Measurements from ENCODE around the gene FSTL5. TPM values are rescaled to one million over a fixed set of nuclear protein-coding genes. Genes with fewer than 3 reads are reported as not detected.

FSTL5 gene
- total RNA-seq, 2 donors from 2014 or later = not detected

- Histone ChIP-seq H3K27ac (no peak overlapping the region), H3K4me3 (no peak overlapping the region), H3K4me1 (ENCODE audit: control insufficient read depth in 1 of 2, low read depth in 2 of 2) (no peaks in the 10 kb centered on the region), H3K9me3 (no peaks in the 10 kb centered on the region), H3K27me3 (replicated peaks; ENCODE audit: insufficient read depth) (no peaks in the 10 kb centered on the region), H3K36me3 (no peaks in the 10 kb centered on the region)
- ATAC-seq (ENCODE audit: insufficient number of reproducible peaks, low FRiP score, low read depth) = no peak
- no peak for DNase-seq (ENCODE audit: low spot score)
- no peak for TF ChIP-seq CTCF (IDR thresholded peaks at IDR 0.05)
These were observed 633.1 kb downstream of the FSTL5 start for GRCh38 chr4:161530710-161531109.

GRCh38 chr4:161525121-161525520 lies 638.7 kb downstream of the FSTL5 start:
- Histone ChIP-seq H3K36me3 (no peaks in the 10 kb centered on the region), H3K27ac (no peak overlapping the region), H3K4me3 (no peak overlapping the region), H3K27me3 (replicated peaks; ENCODE audit: insufficient read depth) (no peaks in the 10 kb centered on the region), H3K4me1 (ENCODE audit: control insufficient read depth in 1 of 2, low read depth in 2 of 2) (no peaks in the 10 kb centered on the region), H3K9me3 (no peaks in the 10 kb centered on the region)
- DNase-seq (ENCODE audit: low spot score) (no peak), ATAC-seq (ENCODE audit: insufficient number of reproducible peaks, low FRiP score, low read depth) (no peak)
- TF ChIP-seq CTCF (IDR thresholded peaks at IDR 0.05) = no peak

GRCh38 chr4:161522031-161522430 lies 641.8 kb downstream of the FSTL5 start:
- no peaks in the 10 kb centered on the region for H3K36me3 ChIP-seq
- H3K27ac ChIP-seq = no peak overlapping the region
- H3K4me3 ChIP-seq = no peak overlapping the region
- no peaks in the 10 kb centered on the region for H3K27me3 ChIP-seq (replicated peaks; ENCODE audit: insufficient read depth)
- no peak for TF ChIP-seq CTCF (IDR thresholded peaks at IDR 0.05)
- ATAC-seq (ENCODE audit: insufficient number of reproducible peaks, low FRiP score, low read depth) = no peak
- no peaks in the 10 kb centered on the region for H3K9me3 ChIP-seq
- DNase-seq (ENCODE audit: low spot score) = no peak
- H3K4me1 ChIP-seq (ENCODE audit: control insufficient read depth in 1 of 2, low read depth in 2 of 2) = no peaks in the 10 kb centered on the region

- no peak overlapping the region for H3K4me3 ChIP-seq
- no peak for TF ChIP-seq CTCF (IDR thresholded peaks at IDR 0.05)
- no peak for DNase-seq (ENCODE audit: low spot score)
- H3K27me3 ChIP-seq (replicated peaks; ENCODE audit: insufficient read depth) = no peaks in the 10 kb centered on the region
- no peaks in the 10 kb centered on the region for H3K9me3 ChIP-seq
- no peaks in the 10 kb centered on the region for H3K4me1 ChIP-seq (ENCODE audit: control insufficient read depth in 1 of 2, low read depth in 2 of 2)
- no peak for ATAC-seq (ENCODE audit: insufficient number of reproducible peaks, low FRiP score, low read depth)
- H3K27ac ChIP-seq = no peak overlapping the region
- no peaks in the 10 kb centered on the region for H3K36me3 ChIP-seq
These were observed 644.2 kb downstream of the FSTL5 start for GRCh38 chr4:161519611-161520010.

- TF ChIP-seq CTCF (IDR thresholded peaks at IDR 0.05) = no peak
- DNase-seq (ENCODE audit: low spot score) (no peak), ATAC-seq (ENCODE audit: insufficient number of reproducible peaks, low FRiP score, low read depth) (no peak)
- no peaks in the 10 kb centered on the region for H3K27me3 ChIP-seq (replicated peaks; ENCODE audit: insufficient read depth)
- H3K9me3 ChIP-seq = no peaks in the 10 kb centered on the region
- H3K4me1 ChIP-seq (ENCODE audit: control insufficient read depth in 1 of 2, low read depth in 2 of 2) = no peaks in the 10 kb centered on the region
- no peaks in the 10 kb centered on the region for H3K36me3 ChIP-seq
- H3K27ac ChIP-seq = no peak overlapping the region
- H3K4me3 ChIP-seq = no peak overlapping the region
These were observed 645.9 kb downstream of the FSTL5 start for GRCh38 chr4:161517941-161518340.

Measured in thoracic aorta (tissue), 2 donors.